Measurements from ENCODE around the gene FAM120B. TPM values are rescaled to one million over a fixed set of nuclear protein-coding genes. Genes with fewer than 3 reads are reported as not detected.

FAM120B gene
- total and polyA plus RNA-seq, 3 donors from 2014 or later = 33.8 to 62.2 (median 40.6) TPM

- WGBS, 2 donors = 68 to 69% methylated on average over 1 to 2 of the region's 2 CpGs
- H3K27me3 ChIP-seq = no peaks in the 10 kb centered on the region
- no peaks in the 10 kb centered on the region for H3K9me3 ChIP-seq
- DNase-seq = no peak
- no peaks in the 10 kb centered on the region for H3K36me3 ChIP-seq (ENCODE audit: low read depth, missing control alignments)
- H3K4me1 ChIP-seq = peaks cover 24% of the 10 kb centered on the region
- no peak overlapping the region for H3K27ac ChIP-seq
- TF ChIP-seq CTCF (IDR thresholded peaks at IDR 0.05) (no peak), POLR2A (IDR thresholded peaks at IDR 0.05) (no peak)
- no peak overlapping the region for H3K4me3 ChIP-seq
- intact Hi-C loops (cut with DNase I; ENCODE audit: low total_unique reads) = no loop called here
These were observed 62.0 kb downstream of the FAM120B start for GRCh38 chr6:170368544-170368943.

- intact Hi-C loops (cut with DNase I; ENCODE audit: low total_unique reads) = no loop called here
- peaks cover 24% of the 10 kb centered on the region for H3K4me1 ChIP-seq
- H3K4me3 ChIP-seq = no peak overlapping the region
- WGBS, 2 donors = 83 to 87% methylated on average over 5 of the region's 5 CpGs
- H3K36me3 ChIP-seq (ENCODE audit: low read depth, missing control alignments) = no peaks in the 10 kb centered on the region
- no peak overlapping the region for H3K27ac ChIP-seq
- no peak for TF ChIP-seq CTCF (IDR thresholded peaks at IDR 0.05)
- H3K9me3 ChIP-seq = no peaks in the 10 kb centered on the region
- no peaks in the 10 kb centered on the region for H3K27me3 ChIP-seq
- no peak for DNase-seq
These were observed 62.8 kb downstream of the FAM120B start for GRCh38 chr6:170369403-170369802.

GRCh38 chr6:170370416-170370815 is 63.9 kb downstream of the FAM120B start:
- no peaks in the 10 kb centered on the region for H3K9me3 ChIP-seq
- H3K4me3 ChIP-seq = no peak overlapping the region
- WGBS, 2 donors = 93% methylated on average over 6 of the region's 6 CpGs
- H3K27ac ChIP-seq = no peak overlapping the region
- H3K27me3 ChIP-seq = no peaks in the 10 kb centered on the region
- peaks cover 20% of the 10 kb centered on the region for H3K4me1 ChIP-seq
- no peaks in the 10 kb centered on the region for H3K36me3 ChIP-seq (ENCODE audit: low read depth, missing control alignments)
- intact Hi-C loops (cut with DNase I; ENCODE audit: low total_unique reads) = no loop called here
- no peak for DNase-seq
- TF ChIP-seq POLR2A (IDR thresholded peaks at IDR 0.05) (no peak), CTCF (IDR thresholded peaks at IDR 0.05) (no peak)

- H3K36me3 ChIP-seq (ENCODE audit: low read depth, missing control alignments) = no peaks in the 10 kb centered on the region
- intact Hi-C loops (cut with DNase I; ENCODE audit: low total_unique reads) = no loop called here
- no peak for TF ChIP-seq POLR2A (IDR thresholded peaks at IDR 0.05)
- TF ChIP-seq CTCF (IDR thresholded peaks at IDR 0.05) = no peak
- H3K4me1 ChIP-seq = peaks cover 14% of the 10 kb centered on the region
- DNase-seq = no peak
- H3K27me3 ChIP-seq = no peaks in the 10 kb centered on the region
- H3K4me3 ChIP-seq = no peak overlapping the region
- WGBS, 2 donors = 84 to 88% methylated on average over 4 of the region's 4 CpGs
- H3K27ac ChIP-seq = no peak overlapping the region
- no peaks in the 10 kb centered on the region for H3K9me3 ChIP-seq
These were observed 64.5 kb downstream of the FAM120B start for GRCh38 chr6:170371080-170371479.

- DNase-seq = no peak
- Histone ChIP-seq H3K4me3 (no peak overlapping the region), H3K9me3 (no peaks in the 10 kb centered on the region), H3K27ac (no peak overlapping the region), H3K4me1 (peaks cover 9% of the 10 kb centered on the region), H3K36me3 (ENCODE audit: low read depth, missing control alignments) (no peaks in the 10 kb centered on the region), H3K27me3 (no peaks in the 10 kb centered on the region)
- intact Hi-C loops (cut with DNase I; ENCODE audit: low total_unique reads) = no loop called here
- TF ChIP-seq POLR2A (IDR thresholded peaks at IDR 0.05) = no peak
- TF ChIP-seq CTCF (IDR thresholded peaks at IDR 0.05) = no peak
- WGBS, 2 donors = 75 to 83% methylated on average over 8 of the region's 8 CpGs
These were observed 65.0 kb downstream of the FAM120B start for GRCh38 chr6:170371588-170371987.
